Stimulated activated CD4-positive, alpha-beta T cell treated with anti-CD3 and anti-CD28 coated beads, Interleukin-4, amount 100 ng/mL, for 48 hours (primary cell): ENCODE measurements around the gene MDH1B.
"Not testable (repeated sequence)": the region's sequence is repeated elsewhere in the genome, so short reads cannot be mapped to it uniquely, and the experiment has no call there.

Experiments
- DNase-seq, 2 donors: peaks; one replicate each; pipeline ENCODE4 v3.0.0-alpha.2; 2020; ENCODE audit warnings: low read depth in 2 of 2

MDH1B gene

GRCh38 chr2:206765242-206766056, at the start of gene MDH1B, which contains the start of gene FASTKD2:
Gene MDH1B, minus strand, starts transcription at chr2:206765328. Its CDS starts 57 bp downstream, at chr2:206765271.
Gene FASTKD2, plus strand, starts transcription at chr2:206765606. Its CDS starts 1,088 bp downstream, at chr2:206766694.
- peak; percentile 72 to 85 for DNase-seq

GRCh38 chr2:206814498-206814897, 49.4 kb upstream of the MDH1B start:
- DNase-seq = no peak

- not testable (repeated sequence) for DNase-seq
Measured at GRCh38 chr2:206812471-206812870, 47.3 kb upstream of the MDH1B start.

GRCh38 chr2:206807624-206808023, 42.5 kb upstream of the MDH1B start:
- DNase-seq = not testable (repeated sequence)

GRCh38 chr2:206805887-206806607, 40.9 kb upstream of the MDH1B start:
- no peak for DNase-seq

GRCh38 chr2:206804326-206804725, 39.2 kb upstream of the MDH1B start:
- no peak for DNase-seq

GRCh38 chr2:206802654-206803514, 37.8 kb upstream of the MDH1B start:
- DNase-seq = no peak

GRCh38 chr2:206801418-206802189, 36.5 kb upstream of the MDH1B start:
- no peak for DNase-seq

GRCh38 chr2:206800506-206801417, 35.6 kb upstream of the MDH1B start:
- DNase-seq = peak; percentile 16 to 23

- DNase-seq = no peak
Measured at GRCh38 chr2:206799083-206799482, 34.0 kb upstream of the MDH1B start.

- no peak for DNase-seq
Measured at GRCh38 chr2:206798000-206798399, 32.9 kb upstream of the MDH1B start.

GRCh38 chr2:206797376-206797775, 32.2 kb upstream of the MDH1B start:
- DNase-seq = no peak

- no peak for DNase-seq
Measured at GRCh38 chr2:206792645-206793044, 27.5 kb upstream of the MDH1B start.

GRCh38 chr2:206790311-206790935, 25.3 kb upstream of the MDH1B start:
- DNase-seq = no peak

GRCh38 chr2:206784559-206785353, 19.6 kb upstream of the MDH1B start:
- DNase-seq = no peak

- DNase-seq = no peak
Measured at GRCh38 chr2:206783718-206784117, 18.6 kb upstream of the MDH1B start.

GRCh38 chr2:206780671-206781070, 15.5 kb upstream of the MDH1B start:
- no peak for DNase-seq

- DNase-seq = no peak
Measured at GRCh38 chr2:206776432-206776831, 11.3 kb upstream of the MDH1B start.

GRCh38 chr2:206774871-206775270, 9.7 kb upstream of the MDH1B start:
- no peak for DNase-seq
